Calu3 (cell line): ENCODE data around the gene RTP3. TPM values are rescaled to one million over a fixed set of nuclear protein-coding genes. Genes with fewer than 3 reads are reported as not detected.

ENCODE experiments used
- BruUV-seq: library from RNA; stranded (reverse); fragments of 400-500 nt; replicated peaks from 2 replicates; lab custom pipeline; 2021; lab: Mats Ljungman, UMichigan
- CTCF ChIA-PET: fragments of 300-600 bp; sonication (Branson Sonifier 250); formaldehyde crosslinking; loops from one replicate; lab custom pipeline; 2022; ENCODE audit warnings: antibody characterized with exemption; lab: Charles Lee
- DNase-seq: peaks from one replicate; pipeline ENCODE4 v3.0.0; 2022
- H3K27ac Mint-ChIP-seq: one replicate; pipeline ENCODE4 v1.8.0; 2022; ENCODE audit warnings: mixed read lengths; ENCODE audit not compliant: unreplicated experiment
- H3K27me3 Mint-ChIP-seq: one replicate; pipeline ENCODE4 v1.8.0; 2022; ENCODE audit warnings: mixed read lengths; ENCODE audit not compliant: unreplicated experiment
- H3K36me3 Mint-ChIP-seq: one replicate; pipeline ENCODE4 v1.8.0; 2022; ENCODE audit warnings: mild to moderate bottlenecking, moderate library complexity, mixed read lengths; ENCODE audit not compliant: insufficient read depth, unreplicated experiment
- H3K4me1 Mint-ChIP-seq: one replicate; pipeline ENCODE4 v1.8.0; 2022; ENCODE audit warnings: mild to moderate bottlenecking, low read depth, mixed read lengths; ENCODE audit not compliant: unreplicated experiment
- H3K4me3 Mint-ChIP-seq: one replicate; pipeline ENCODE4 v1.8.0; 2022; ENCODE audit warnings: mild to moderate bottlenecking, low read depth, moderate library complexity, mixed read lengths; ENCODE audit not compliant: unreplicated experiment
- H3K9me3 Mint-ChIP-seq: one replicate; pipeline ENCODE4 v1.8.0; 2022; ENCODE audit warnings: low read depth, mixed read lengths; ENCODE audit not compliant: unreplicated experiment
- CTCF ChIP-seq: fragments of 200-600 bp; IDR thresholded peaks from one replicate; pipeline ENCODE4 v1.8.0; 2022; ENCODE audit warnings: antibody characterized with exemption; ENCODE audit not compliant: unreplicated experiment
- intact Hi-C: fragments of 100-400 bp; cut with micrococcal nuclease; formaldehyde crosslinking; loops from one replicate; pipeline ENCODE4 v1.10.0; 2022; ENCODE audit not compliant: unreplicated experiment
- total RNA-seq: library from RNA; stranded (reverse); gene quantifications from 2 replicates; pipeline ENCODE4 v1.2.3, GENCODE V29; 2022

Gene RTP3
- total RNA-seq, 1 experiment from 2014 or later, result not detected

GRCh38 chr3:46504789-46505188 lies 7.0 kb downstream of the RTP3 start:
- BruUV-seq, result no TSS peak
- no peak overlapping the region for H3K27ac Mint-ChIP-seq
- peaks cover 11% of the 10 kb centered on the region for H3K27me3 Mint-ChIP-seq
- H3K4me1 Mint-ChIP-seq, result no peaks in the 10 kb centered on the region
- CTCF ChIA-PET, result no interaction called here
- no peak overlapping the region for H3K4me3 Mint-ChIP-seq
- H3K36me3 Mint-ChIP-seq, result no peaks in the 10 kb centered on the region
- no peak for TF ChIP-seq CTCF
- no peak for DNase-seq
- no peaks in the 10 kb centered on the region for H3K9me3 Mint-ChIP-seq
- intact Hi-C loops, result no loop called here

- intact Hi-C loops, result no loop called here
- no peaks in the 10 kb centered on the region for H3K4me1 Mint-ChIP-seq
- H3K36me3 Mint-ChIP-seq, result no peaks in the 10 kb centered on the region
- CTCF ChIA-PET, result interaction anchor here (1.1 kb wide), 1 partner anchor 17 kb away, joined by 3 read pairs; no protein-coding TSS in a partner anchor
- no peak overlapping the region for H3K27ac Mint-ChIP-seq
- H3K27me3 Mint-ChIP-seq, result peaks cover 3% of the 10 kb centered on the region
- no TSS peak for BruUV-seq
- H3K4me3 Mint-ChIP-seq, result no peak overlapping the region
- DNase-seq, result no peak
- TF ChIP-seq CTCF, result no peak
- no peaks in the 10 kb centered on the region for H3K9me3 Mint-ChIP-seq
These were observed 8.2 kb downstream of the RTP3 start for GRCh38 chr3:46505953-46506352.

GRCh38 chr3:46506526-46506925 lies 8.8 kb downstream of the RTP3 start:
- no peak for TF ChIP-seq CTCF
- Mint-ChIP-seq H3K4me1 (no peaks in the 10 kb centered on the region), H3K27me3 (no peaks in the 10 kb centered on the region), H3K9me3 (no peaks in the 10 kb centered on the region), H3K27ac (no peak overlapping the region), H3K36me3 (no peaks in the 10 kb centered on the region), H3K4me3 (no peak overlapping the region)
- CTCF ChIA-PET, result interaction anchor here (1.1 kb wide), 1 partner anchor 18 kb away, joined by 3 read pairs; no protein-coding TSS in a partner anchor
- no peak for DNase-seq
- BruUV-seq, result no TSS peak
- intact Hi-C loops, result no loop called here

- no peak for TF ChIP-seq CTCF
- no TSS peak for BruUV-seq
- Mint-ChIP-seq H3K27ac (no peak overlapping the region), H3K36me3 (no peaks in the 10 kb centered on the region), H3K4me1 (no peaks in the 10 kb centered on the region), H3K27me3 (no peaks in the 10 kb centered on the region), H3K4me3 (no peak overlapping the region), H3K9me3 (no peaks in the 10 kb centered on the region)
- CTCF ChIA-PET, result no interaction called here
- intact Hi-C loops, result no loop called here
- DNase-seq, result no peak
These were observed 11.2 kb downstream of the RTP3 start for GRCh38 chr3:46508850-46509591.
